SU-DHL-6 (cell line): ENCODE data around the gene ZFAND3.

ENCODE experiments used
- EZH2phosphoT487 ChIP-seq: fragments of 200-600 bp; sonication (generic), shearing (Covaris generic); conservative IDR thresholded peaks from 2 replicates; pipeline ENCODE4 v1.6.1; 2018; ENCODE audit warnings: mild to moderate bottlenecking, antibody characterized with exemption, low read length, moderate library complexity, mixed read lengths
- TF ChIP-seq, protein P1 (sequence below): fragments of 200-600 bp; sonication (generic); IDR thresholded peaks from one replicate; pipeline ENCODE4 v1.5.1; 2017; ENCODE audit warnings: antibody characterized with exemption, mild to moderate bottlenecking, low read length, moderate library complexity; ENCODE audit not compliant: insufficient read depth, poor library complexity, severe bottlenecking

DNA sequence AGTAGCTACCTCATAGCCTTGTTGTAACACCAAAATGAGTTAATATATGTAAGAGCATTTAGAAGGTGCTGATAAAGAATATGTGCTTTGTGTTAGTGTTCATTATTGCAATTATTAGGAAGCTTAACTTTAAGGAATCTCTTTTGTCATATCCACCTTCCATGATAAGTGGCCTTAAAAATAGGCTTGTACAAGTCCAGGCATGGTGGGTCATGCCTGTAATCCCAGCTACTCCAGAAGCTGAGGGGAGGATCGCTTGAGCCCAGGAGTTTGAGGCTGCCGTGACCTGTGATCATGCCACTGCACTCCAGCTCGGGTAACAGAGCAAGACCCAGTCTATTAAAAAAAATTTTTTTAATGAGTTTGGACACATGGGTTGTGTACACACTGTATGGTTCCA, 285.5 kb downstream of the ZFAND3 start:
- no peak for TF ChIP-seq EZH2phosphoT487
- TF ChIP-seq, protein P1, sequence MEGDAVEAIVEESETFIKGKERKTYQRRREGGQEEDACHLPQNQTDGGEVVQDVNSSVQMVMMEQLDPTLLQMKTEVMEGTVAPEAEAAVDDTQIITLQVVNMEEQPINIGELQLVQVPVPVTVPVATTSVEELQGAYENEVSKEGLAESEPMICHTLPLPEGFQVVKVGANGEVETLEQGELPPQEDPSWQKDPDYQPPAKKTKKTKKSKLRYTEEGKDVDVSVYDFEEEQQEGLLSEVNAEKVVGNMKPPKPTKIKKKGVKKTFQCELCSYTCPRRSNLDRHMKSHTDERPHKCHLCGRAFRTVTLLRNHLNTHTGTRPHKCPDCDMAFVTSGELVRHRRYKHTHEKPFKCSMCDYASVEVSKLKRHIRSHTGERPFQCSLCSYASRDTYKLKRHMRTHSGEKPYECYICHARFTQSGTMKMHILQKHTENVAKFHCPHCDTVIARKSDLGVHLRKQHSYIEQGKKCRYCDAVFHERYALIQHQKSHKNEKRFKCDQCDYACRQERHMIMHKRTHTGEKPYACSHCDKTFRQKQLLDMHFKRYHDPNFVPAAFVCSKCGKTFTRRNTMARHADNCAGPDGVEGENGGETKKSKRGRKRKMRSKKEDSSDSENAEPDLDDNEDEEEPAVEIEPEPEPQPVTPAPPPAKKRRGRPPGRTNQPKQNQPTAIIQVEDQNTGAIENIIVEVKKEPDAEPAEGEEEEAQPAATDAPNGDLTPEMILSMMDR, result no peak
